MM.1S (cell line): ENCODE measurements around the gene TFAP2E.

Source experiments
- CTCF ChIP-seq: fragments of 300-600 bp; sonication (generic); IDR thresholded peaks from 2 replicates; pipeline ENCODE4 v1.5.1; 2016; ENCODE audit warnings: antibody characterized with exemption, low read length, mixed read lengths
- EZH2 ChIP-seq: fragments of 300-600 bp; sonication (generic); optimal IDR thresholded peaks from 2 replicates; pipeline ENCODE3; 2017; ENCODE audit warnings: low read depth, mild to moderate bottlenecking, antibody characterized with exemption, low read length, mixed read lengths
- EZH2phosphoT487 ChIP-seq: fragments of 300-600 bp; sonication (generic); IDR thresholded peaks from 2 replicates; pipeline ENCODE4 v1.6.1; 2018; ENCODE audit warnings: antibody characterized with exemption, low read length

- TF ChIP-seq CTCF (no peak), EZH2phosphoT487 (no peak), EZH2 (no peak)
Measured at GRCh38 chr1:35555212-35555584, 17.9 kb upstream of the TFAP2E start.
